Measurements from ENCODE around the gene LINC00632. TPM values are rescaled to one million over a fixed set of nuclear protein-coding genes. Genes with fewer than 3 reads are reported as not detected.

LINC00632 gene
- polyA plus RNA-seq, 1 experiment = 54.3 TPM

DNA sequence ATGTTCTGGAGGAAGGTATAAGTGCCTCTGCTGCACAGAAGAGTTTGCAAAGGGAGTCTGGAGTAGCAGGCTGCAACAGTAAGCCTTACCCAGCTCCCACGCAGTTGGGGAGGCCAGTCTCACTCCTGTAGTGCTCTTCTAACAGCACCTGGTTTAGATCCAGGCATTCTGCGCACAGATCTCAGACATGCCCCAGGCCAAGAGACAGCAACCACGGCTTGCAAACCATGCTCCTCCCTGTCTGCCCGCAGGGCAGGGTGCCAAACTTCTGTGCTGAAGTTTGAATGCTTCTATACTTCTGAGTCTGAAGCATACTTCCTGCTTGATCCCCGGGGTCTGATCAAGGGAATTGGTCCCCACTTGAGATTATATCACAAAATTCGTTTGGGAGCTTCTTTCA, 106.3 kb downstream of the LINC00632 start:
- CTCF ChIA-PET = interaction anchor here (0.9 kb wide), 1 partner anchor 1273 kb away, joined by 3 read pairs; no protein-coding TSS in a partner anchor
- H3K36me3 ChIP-seq (ENCODE audit: control insufficient read depth, insufficient read depth, low read length) = no peaks in the 10 kb centered on the region
- no peaks in the 10 kb centered on the region for H3K27me3 ChIP-seq (ENCODE audit: control insufficient read depth, insufficient read depth, low read length)
- H3K4me3 ChIP-seq (ENCODE audit: low read depth, low read length) = no peak overlapping the region
- POLR2A ChIA-PET = no interaction called here
- no peak for TF ChIP-seq CTCF (IDR thresholded peaks at IDR 0.05; ENCODE audit: insufficient read depth, low read depth, low read length)
- DNase-seq (ENCODE audit: low read depth) = no peak

GRCh38 chrX:140817943-140818342, 108.4 kb downstream of the LINC00632 start:
- Histone ChIP-seq H3K27me3 (ENCODE audit: control insufficient read depth, insufficient read depth, low read length) (no peaks in the 10 kb centered on the region), H3K4me3 (ENCODE audit: low read depth, low read length) (no peak overlapping the region), H3K36me3 (ENCODE audit: control insufficient read depth, insufficient read depth, low read length) (no peaks in the 10 kb centered on the region)
- ChIA-PET CTCF (no interaction called here), POLR2A (no interaction called here)
- TF ChIP-seq CTCF (IDR thresholded peaks at IDR 0.05; ENCODE audit: insufficient read depth, low read depth, low read length) = peak; percentile 51
- no peak for DNase-seq (ENCODE audit: low read depth)

- Histone ChIP-seq H3K4me3 (ENCODE audit: low read depth, low read length) (no peak overlapping the region), H3K36me3 (ENCODE audit: control insufficient read depth, insufficient read depth, low read length) (no peaks in the 10 kb centered on the region), H3K27me3 (ENCODE audit: control insufficient read depth, insufficient read depth, low read length) (no peaks in the 10 kb centered on the region)
- no peak for DNase-seq (ENCODE audit: low read depth)
- CTCF ChIA-PET = no interaction called here
- no peak for TF ChIP-seq CTCF (IDR thresholded peaks at IDR 0.05; ENCODE audit: insufficient read depth, low read depth, low read length)
- POLR2A ChIA-PET = no interaction called here
Observed at GRCh38 chrX:140821280-140821679, 111.7 kb downstream of the LINC00632 start.

- H3K27me3 ChIP-seq (ENCODE audit: control insufficient read depth, insufficient read depth, low read length) = no peaks in the 10 kb centered on the region
Observed at GRCh38 chrX:140822184-140822583, 112.6 kb downstream of the LINC00632 start.

GRCh38 chrX:140822861-140823260, 113.3 kb downstream of the LINC00632 start:
- POLR2A ChIA-PET = no interaction called here
- CTCF ChIA-PET = no interaction called here
- no peaks in the 10 kb centered on the region for H3K27me3 ChIP-seq (ENCODE audit: control insufficient read depth, insufficient read depth, low read length)

More at GRCh38 chrX:140822184-140822583, 112.6 kb downstream of the LINC00632 start:
- DNase-seq (ENCODE audit: low read depth) = no peak
- Histone ChIP-seq H3K36me3 (ENCODE audit: control insufficient read depth, insufficient read depth, low read length) (no peaks in the 10 kb centered on the region), H3K4me3 (ENCODE audit: low read depth, low read length) (no peak overlapping the region)
- TF ChIP-seq CTCF (IDR thresholded peaks at IDR 0.05; ENCODE audit: insufficient read depth, low read depth, low read length) = no peak
- CTCF ChIA-PET = no interaction called here
- POLR2A ChIA-PET = no interaction called here

More at GRCh38 chrX:140822861-140823260, 113.3 kb downstream of the LINC00632 start:
- no peak for TF ChIP-seq CTCF (IDR thresholded peaks at IDR 0.05; ENCODE audit: insufficient read depth, low read depth, low read length)
- no peak overlapping the region for H3K4me3 ChIP-seq (ENCODE audit: low read depth, low read length)
- H3K36me3 ChIP-seq (ENCODE audit: control insufficient read depth, insufficient read depth, low read length) = no peaks in the 10 kb centered on the region
- no peak for DNase-seq (ENCODE audit: low read depth)
